ENCODE data around the gene BLVRB.

Gene BLVRB

DNA sequence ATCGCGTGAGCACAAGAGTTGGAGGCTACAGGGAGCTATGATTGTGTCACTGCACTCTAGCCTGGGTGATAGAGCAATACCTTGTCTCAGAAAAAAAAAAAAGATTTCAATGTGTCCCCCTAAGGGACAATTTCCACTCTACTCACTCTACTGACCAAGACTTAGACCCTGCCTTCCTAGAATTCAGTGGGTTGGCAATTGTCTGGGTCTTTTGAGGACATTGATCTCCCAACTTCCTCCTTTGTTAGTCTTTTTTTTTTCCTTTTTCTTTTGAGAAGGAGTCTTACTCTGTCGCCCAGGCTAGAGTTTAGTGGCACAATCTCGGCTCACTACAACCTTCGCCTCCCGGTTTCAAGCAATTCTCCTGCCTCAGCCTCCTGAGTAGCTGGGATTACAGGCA lies 3.5 kb upstream of the BLVRB start:
- Histone ChIP-seq H3K9ac (ENCODE audit: low read depth, low read length, poor library complexity, severe bottlenecking) (no peak overlapping the region), H3K4me3 (ENCODE audit: low read length, poor library complexity, severe bottlenecking) (no peak overlapping the region), H2AFZ (ENCODE audit: low read length) (no peak overlapping the region; the same call in 1 of the 2 replicates), H3F3A (ENCODE audit: low read depth) (no peaks in the 10 kb centered on the region), H3K27me3 (ENCODE audit: insufficient read depth, low read length, poor library complexity, severe bottlenecking) (no peaks in the 10 kb centered on the region), H3K9me2 (replicated peaks; ENCODE audit: low read depth, low read length) (no peaks in the 10 kb centered on the region), H4K20me1 (ENCODE audit: insufficient read depth, low read length, poor library complexity, severe bottlenecking) (no peaks in the 10 kb centered on the region), H3K4me2 (ENCODE audit: low read depth, low read length, poor library complexity, severe bottlenecking) (no peak overlapping the region), H3K4me1 (ENCODE audit: insufficient read depth, low read length, poor library complexity, severe bottlenecking) (peaks cover 13% of the 10 kb centered on the region), H3K36me3 (ENCODE audit: insufficient read depth, low read length) (no peaks in the 10 kb centered on the region), H3K9me3 (ENCODE audit: insufficient read depth, low read depth, low read length) (no peaks in the 10 kb centered on the region), H3K79me2 (ENCODE audit: insufficient read depth, low read length) (no peaks in the 10 kb centered on the region)
- TF ChIP-seq EZH2phosphoT487 (IDR thresholded peaks at IDR 0.05; ENCODE audit: borderline replicate concordance): no peak
- no peak for TF ChIP-seq CTCF (conservative IDR thresholded peaks at IDR 0.05; ENCODE audit: low read length)

- peak within 1 kb of the TSS; percentile 62; the same call in 1 of the 2 replicates for H2AFZ ChIP-seq (ENCODE audit: low read length)
- no peak within 1 kb of the TSS for H3K9ac ChIP-seq (ENCODE audit: low read depth, low read length, poor library complexity, severe bottlenecking)
- no peaks in the 10 kb centered on the region for H3K79me2 ChIP-seq (ENCODE audit: insufficient read depth, low read length)
Measured at GRCh38 chr19:40466985-40467734, 1.6 kb upstream of the BLVRB start, which contains the start of gene SPTBN4. SPTBN4 (plus strand) TSS chr19:40467001; CDS start chr19:40472622, 5,621 bp downstream.

GRCh38 chr19:40466219-40466984 lies 857 bp upstream of the BLVRB start:
- peak overlapping the region; percentile 70 for H3K4me2 ChIP-seq (ENCODE audit: low read depth, low read length, poor library complexity, severe bottlenecking)
- no peaks in the 10 kb centered on the region for H3K36me3 ChIP-seq (ENCODE audit: insufficient read depth, low read length)
- no peaks in the 10 kb centered on the region for H4K20me1 ChIP-seq (ENCODE audit: insufficient read depth, low read length, poor library complexity, severe bottlenecking)
- peak overlapping the region; percentile 66 for H3K4me3 ChIP-seq (ENCODE audit: low read length, poor library complexity, severe bottlenecking)
- no peak for TF ChIP-seq CTCF (conservative IDR thresholded peaks at IDR 0.05; ENCODE audit: low read length)
- no peak for TF ChIP-seq EZH2phosphoT487 (IDR thresholded peaks at IDR 0.05; ENCODE audit: borderline replicate concordance)
- peak overlapping the region; percentile 62; the same call in 1 of the 2 replicates for H2AFZ ChIP-seq (ENCODE audit: low read length)
- H3K9me3 ChIP-seq (ENCODE audit: insufficient read depth, low read depth, low read length): no peaks in the 10 kb centered on the region
- no peaks in the 10 kb centered on the region for H3K27me3 ChIP-seq (ENCODE audit: insufficient read depth, low read length, poor library complexity, severe bottlenecking)
- no peak overlapping the region for H3K9ac ChIP-seq (ENCODE audit: low read depth, low read length, poor library complexity, severe bottlenecking)
- H3F3A ChIP-seq (ENCODE audit: low read depth): no peaks in the 10 kb centered on the region
- H3K9me2 ChIP-seq (replicated peaks; ENCODE audit: low read depth, low read length): no peaks in the 10 kb centered on the region
- peaks cover 13% of the 10 kb centered on the region for H3K4me1 ChIP-seq (ENCODE audit: insufficient read depth, low read length, poor library complexity, severe bottlenecking)
- no peaks in the 10 kb centered on the region for H3K79me2 ChIP-seq (ENCODE audit: insufficient read depth, low read length)

More at GRCh38 chr19:40466985-40467734, 1.6 kb upstream of the BLVRB start, which contains the start of gene SPTBN4:
- Histone ChIP-seq H3K4me1 (ENCODE audit: insufficient read depth, low read length, poor library complexity, severe bottlenecking) (peaks cover 13% of the 10 kb centered on the region), H3K9me2 (replicated peaks; ENCODE audit: low read depth, low read length) (no peaks in the 10 kb centered on the region), H3K36me3 (ENCODE audit: insufficient read depth, low read length) (no peaks in the 10 kb centered on the region), H3F3A (ENCODE audit: low read depth) (no peaks in the 10 kb centered on the region), H3K4me3 (ENCODE audit: low read length, poor library complexity, severe bottlenecking) (peak within 1 kb of the TSS; percentile 66), H3K27me3 (ENCODE audit: insufficient read depth, low read length, poor library complexity, severe bottlenecking) (no peaks in the 10 kb centered on the region), H3K4me2 (ENCODE audit: low read depth, low read length, poor library complexity, severe bottlenecking) (peak within 1 kb of the TSS; percentile 70), H4K20me1 (ENCODE audit: insufficient read depth, low read length, poor library complexity, severe bottlenecking) (no peaks in the 10 kb centered on the region), H3K9me3 (ENCODE audit: insufficient read depth, low read depth, low read length) (no peaks in the 10 kb centered on the region)
- TF ChIP-seq EZH2phosphoT487 (IDR thresholded peaks at IDR 0.05; ENCODE audit: borderline replicate concordance): no peak
- no peak for TF ChIP-seq CTCF (conservative IDR thresholded peaks at IDR 0.05; ENCODE audit: low read length)

All from Loucy (cell line).